ENCODE measurements around the gene WDR53.
"Not testable (repeated sequence)": the region's sequence is repeated elsewhere in the genome, so short reads cannot be mapped to it uniquely, and the experiment has no call there.

Gene WDR53

GRCh38 chr3:196568246-196569002 is at the start of gene WDR53, which contains the start of gene FBXO45:
Gene WDR53, minus strand, starts transcription at chr3:196568554. Its CDS starts 7,079 bp downstream, at chr3:196561475.
Gene FBXO45, plus strand, starts transcription at chr3:196568660. Its CDS starts 325 bp downstream, at chr3:196568985.
- peak; percentile 46 to 77 for DNase-seq

- no peak for DNase-seq
Measured at GRCh38 chr3:196617256-196617655, 48.9 kb upstream of the WDR53 start.

GRCh38 chr3:196615234-196615633 is 46.9 kb upstream of the WDR53 start:
- not testable (repeated sequence) for DNase-seq

DNA sequence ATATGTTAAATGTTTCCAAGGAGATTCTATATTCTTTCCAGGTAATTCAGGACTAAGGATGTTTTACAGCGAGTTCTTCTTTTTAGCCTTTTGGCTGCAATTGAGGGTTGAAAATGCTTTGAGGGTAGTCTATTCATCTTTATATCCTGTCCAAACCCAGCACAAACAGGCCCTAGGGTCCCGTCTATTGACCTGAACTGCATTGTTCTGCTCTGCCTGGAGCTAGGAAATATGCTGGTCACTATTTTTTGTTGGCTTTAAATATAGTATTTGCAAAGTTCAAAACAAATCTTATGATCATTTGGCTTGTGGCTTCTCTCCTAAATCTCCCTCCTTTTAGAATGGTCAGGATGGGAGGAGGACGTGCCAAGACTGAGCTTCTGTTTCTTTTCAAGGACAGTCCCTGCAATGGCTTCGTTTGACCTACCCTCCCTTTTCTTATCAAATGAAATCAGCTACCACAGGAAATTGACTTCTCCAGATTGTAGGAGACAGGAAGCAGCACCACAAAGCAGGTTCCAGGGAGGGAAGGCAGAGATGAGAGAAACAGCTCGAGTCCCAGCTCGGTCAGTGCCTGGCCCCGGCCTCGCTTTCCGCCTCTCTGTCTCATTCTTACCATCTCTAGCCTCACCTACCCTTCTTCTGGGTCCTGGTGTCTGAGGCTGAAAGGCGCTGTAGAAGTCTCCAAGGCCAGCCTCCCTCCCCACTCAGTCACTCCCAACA is 43.6 kb upstream of the WDR53 start:
- DNase-seq, result no peak

- no peak for DNase-seq
Measured at GRCh38 chr3:196609805-196610515, 41.6 kb upstream of the WDR53 start.

DNA sequence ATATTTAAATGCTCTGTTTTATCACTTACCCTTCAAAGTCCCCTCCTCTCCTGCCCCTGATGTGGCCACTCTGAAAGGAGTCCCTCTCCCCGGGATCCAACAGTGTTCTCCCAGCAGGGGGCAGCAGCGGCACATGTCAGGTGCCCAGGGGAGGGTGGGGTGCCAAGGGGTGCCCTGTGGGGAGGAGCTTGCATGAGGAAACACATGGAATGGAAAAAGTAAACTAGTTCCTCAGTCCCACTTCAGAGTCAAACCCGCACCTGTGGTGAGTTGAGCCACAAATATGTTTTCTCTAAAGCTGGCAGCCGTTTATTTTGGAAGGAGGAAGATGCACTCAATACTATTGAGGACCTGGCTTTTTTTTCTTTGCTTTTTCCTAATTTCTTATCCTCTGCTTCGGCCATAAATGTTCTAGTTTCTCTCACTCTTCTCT is 41.0 kb upstream of the WDR53 start:
- peak; percentile 49 to 59 for DNase-seq

DNA sequence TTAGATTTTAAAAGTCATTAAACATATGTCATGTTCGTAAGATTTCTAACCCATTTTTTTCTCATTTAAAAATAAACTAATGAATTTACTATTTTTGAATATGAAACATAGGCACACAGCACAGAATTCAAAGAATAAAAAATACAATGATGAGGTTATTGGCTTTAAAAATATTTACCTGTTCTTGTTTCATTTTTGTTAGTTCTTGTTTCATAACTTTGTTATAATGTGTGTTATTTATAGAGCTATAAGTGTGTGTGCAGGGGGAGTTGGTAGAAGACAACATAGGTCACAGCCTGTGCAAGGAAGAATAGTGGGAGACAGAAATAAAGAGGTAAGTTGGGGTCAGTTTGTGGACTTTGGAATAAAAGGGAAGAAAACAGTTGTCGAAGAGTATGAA is 40.3 kb upstream of the WDR53 start:
- DNase-seq, result no peak

- no peak for DNase-seq
Measured at GRCh38 chr3:196604548-196604947, 36.2 kb upstream of the WDR53 start.

DNA sequence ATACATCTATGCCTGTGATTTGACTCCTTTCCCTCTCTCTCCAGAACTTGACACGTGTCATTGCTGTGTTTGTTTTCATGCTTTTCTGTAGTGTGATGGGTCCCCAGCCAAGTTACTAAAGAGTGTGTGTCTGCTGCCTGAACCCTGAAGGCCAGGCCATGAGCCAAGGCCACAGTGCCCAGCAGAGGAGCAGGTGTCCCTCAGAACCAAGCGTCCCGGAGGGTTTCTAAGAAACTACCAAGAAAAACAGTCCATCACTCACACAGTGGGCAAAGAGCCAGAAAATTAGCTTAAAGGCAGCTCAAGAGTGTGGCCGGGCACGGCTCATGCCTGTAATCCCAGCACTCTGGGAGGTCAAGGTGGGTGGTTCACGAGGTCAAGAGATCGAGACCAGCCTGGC is 35.3 kb upstream of the WDR53 start:
- no peak for DNase-seq

- no peak for DNase-seq
Measured at GRCh38 chr3:196602673-196603072, 34.3 kb upstream of the WDR53 start.

DNA sequence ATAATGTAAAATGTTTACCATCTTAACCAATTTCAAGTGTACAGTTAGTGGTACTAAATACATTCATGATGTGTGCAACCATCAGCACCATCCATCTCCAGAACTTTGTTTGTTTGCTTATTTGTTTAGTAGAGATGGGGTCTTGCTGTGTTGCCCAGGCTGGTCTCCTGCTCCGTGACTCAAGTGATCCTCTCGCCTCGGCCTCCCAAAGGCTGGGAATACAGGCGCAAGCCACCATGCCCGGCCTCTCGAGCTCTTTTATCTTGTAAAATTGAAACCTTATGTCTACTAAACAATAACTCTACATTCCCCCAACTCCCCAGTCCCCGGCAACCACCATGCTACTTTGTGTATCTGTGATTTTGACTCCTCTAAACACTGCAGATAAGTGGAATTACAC is 32.0 kb upstream of the WDR53 start:
- no peak for DNase-seq

GRCh38 chr3:196599734-196600128 is 31.4 kb upstream of the WDR53 start:
- DNase-seq, result no peak

DNA sequence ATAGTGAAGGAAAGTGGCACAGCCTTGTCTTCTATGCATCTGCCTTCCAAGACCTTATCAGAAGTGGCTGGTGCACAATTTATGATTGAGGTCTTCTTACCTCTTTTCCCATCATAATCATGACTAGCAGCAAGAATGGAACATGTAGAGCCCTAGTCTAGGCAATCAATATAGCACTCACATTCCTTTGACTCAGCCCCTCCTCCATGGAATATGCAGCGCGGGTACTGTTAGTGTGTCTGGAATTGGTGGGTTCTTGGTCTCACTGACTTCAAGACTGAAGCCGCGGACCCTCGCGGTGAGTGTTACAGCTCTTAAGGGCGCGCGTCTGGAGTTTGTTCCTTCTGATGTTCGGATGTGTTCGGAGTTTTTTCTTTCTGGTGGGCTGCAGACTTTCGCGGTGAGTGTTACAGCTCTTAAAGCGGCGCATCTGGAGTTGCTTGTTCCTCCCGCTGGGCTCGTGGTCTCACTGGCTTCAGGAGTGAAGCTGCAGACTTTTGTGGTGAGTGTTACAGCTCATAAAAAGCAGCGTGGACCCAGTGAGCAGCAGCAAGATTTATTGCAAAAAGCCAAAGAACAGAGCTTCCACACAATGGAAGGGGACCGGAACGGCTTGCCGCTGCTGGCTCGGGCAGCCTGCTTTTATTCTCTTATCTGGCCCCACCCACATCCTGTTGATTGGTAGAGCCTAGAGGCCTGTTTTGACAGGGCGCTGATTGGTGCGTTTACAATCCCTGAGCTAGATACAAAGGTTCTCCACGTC is 29.8 kb upstream of the WDR53 start:
- not testable (repeated sequence) for DNase-seq

- DNase-seq, result peak in 1 of 2 experiments; percentile 1
Measured at GRCh38 chr3:196596355-196596754, 28.0 kb upstream of the WDR53 start.

DNA sequence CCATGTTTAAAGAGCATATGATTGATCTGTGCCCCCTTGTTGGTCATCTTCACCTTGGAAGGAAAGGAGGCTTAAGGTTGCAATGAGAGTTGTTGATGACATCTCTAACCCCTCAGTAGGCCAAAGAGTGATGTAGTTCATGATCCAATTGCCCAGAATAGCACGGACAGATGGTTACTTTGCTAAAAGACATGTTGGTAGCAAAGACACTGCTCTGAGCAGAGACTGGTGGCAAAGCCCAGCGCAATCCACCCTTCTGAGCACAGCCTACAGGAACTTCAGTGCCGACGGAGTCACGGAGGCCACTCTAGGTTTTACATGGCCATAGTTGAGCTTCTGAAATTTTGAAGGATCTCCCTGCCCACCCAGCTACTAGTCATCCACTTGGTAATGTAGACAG is 21.9 kb upstream of the WDR53 start:
- DNase-seq, result no peak

DNA sequence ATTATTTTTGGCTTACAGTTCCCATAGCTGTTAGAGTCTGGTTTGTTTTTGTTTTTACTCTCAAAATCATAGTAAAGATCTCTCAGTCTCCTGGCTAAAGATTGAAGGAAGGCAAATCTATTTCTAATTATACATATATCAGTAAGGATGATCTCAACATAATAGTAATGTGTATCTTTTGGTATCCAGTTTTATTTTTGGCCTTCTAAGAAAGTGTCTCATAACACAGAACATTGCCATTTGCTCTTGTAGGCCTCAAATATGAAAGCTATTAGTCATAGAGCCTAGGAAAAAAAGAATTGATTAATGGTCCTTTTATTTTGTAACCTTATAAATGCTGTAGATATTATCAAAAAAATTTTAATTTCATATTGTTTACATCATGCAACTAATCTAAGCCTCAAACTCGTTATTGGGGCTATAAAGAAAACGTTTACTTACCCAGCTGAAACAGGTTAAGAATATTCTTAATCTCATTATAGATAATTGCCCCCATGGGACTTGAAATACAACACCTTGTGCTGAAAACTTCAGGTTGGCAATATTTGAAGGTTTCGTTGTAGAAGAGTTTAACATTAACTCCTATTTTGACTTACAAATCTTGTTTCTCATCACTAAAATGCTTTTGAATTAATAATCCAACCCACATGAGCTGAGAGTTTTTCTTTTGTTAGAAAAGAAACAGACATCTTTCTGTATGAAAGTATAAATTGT is 16.8 kb upstream of the WDR53 start:
- no peak for DNase-seq

- no peak for DNase-seq
Measured at GRCh38 chr3:196572389-196572788, 4.0 kb upstream of the WDR53 start.

GRCh38 chr3:196570332-196570731 is 2.0 kb upstream of the WDR53 start:
- DNase-seq, result not testable (repeated sequence)

DNA sequence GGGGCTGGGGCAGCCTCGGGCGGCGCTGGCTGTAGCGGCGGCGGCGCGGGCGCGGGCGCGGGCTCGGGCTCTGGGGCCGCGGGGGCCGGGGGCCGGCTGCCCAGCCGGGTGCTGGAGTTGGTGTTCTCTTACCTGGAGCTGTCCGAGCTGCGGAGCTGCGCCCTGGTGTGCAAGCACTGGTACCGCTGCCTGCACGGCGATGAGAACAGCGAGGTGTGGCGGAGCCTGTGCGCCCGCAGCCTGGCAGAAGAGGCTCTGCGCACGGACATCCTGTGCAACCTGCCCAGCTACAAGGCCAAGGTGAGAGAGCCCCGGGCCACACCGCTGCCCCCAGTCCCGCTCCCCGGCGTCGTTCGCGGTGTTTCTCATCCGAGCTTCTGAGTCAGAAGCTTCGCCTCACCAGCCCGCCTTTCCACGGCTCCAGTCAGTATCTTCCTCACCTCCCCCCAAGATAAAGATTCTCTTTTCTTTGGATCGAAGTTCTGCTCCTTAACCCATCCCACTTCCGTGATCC is 706 bp upstream of the WDR53 start:
- DNase-seq, result no peak

DNA sequence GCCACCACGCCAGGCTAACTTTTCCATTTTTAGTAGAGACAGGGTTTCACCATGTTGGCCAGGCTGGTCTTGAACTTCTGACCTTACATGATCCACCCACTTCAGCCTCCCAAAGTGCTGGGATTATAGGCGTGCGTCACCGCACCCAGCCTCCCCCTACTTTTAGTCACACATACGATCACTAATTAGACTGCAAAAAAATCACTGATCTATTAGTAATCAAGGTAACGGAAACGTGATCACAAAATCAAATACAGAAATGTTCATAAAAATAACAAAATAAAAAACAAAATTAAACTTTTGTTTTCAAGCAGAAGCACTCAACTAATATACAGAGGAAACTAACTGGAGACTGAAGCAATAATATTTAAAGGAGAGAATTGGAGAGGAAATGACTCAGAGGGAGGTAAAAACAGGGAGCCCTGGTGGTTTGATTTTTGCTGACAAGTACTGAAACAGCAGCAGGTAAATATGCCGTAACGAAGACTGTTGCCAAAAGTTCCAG is 4.6 kb downstream of the WDR53 start:
- no peak for DNase-seq

- DNase-seq, result no peak
Measured at GRCh38 chr3:196559826-196560225, 8.5 kb downstream of the WDR53 start.

GRCh38 chr3:196558476-196558875 is 9.9 kb downstream of the WDR53 start:
- DNase-seq, result no peak
